Trophoblast cell (in vitro differentiated cells and primary cell): ENCODE data around the gene ARMH1. TPM values are rescaled to one million over a fixed set of nuclear protein-coding genes. Genes with fewer than 3 reads are reported as not detected.

Source experiments
- DNase-seq, 2 donors: peaks; one replicate each; pipeline ENCODE4 v3.0.0-alpha.2; 2016
- H2AFZ ChIP-seq: 2 replicates; pipeline ENCODE4 v1.6.1; 2013; ENCODE audit warnings: low read length, moderate library complexity, mild to moderate bottlenecking; ENCODE audit not compliant: insufficient read depth, poor library complexity
- H2AK5ac ChIP-seq: 2 replicates; pipeline ENCODE4 v1.6.1; 2013; ENCODE audit warnings: mild to moderate bottlenecking, low read length
- H2BK120ac ChIP-seq: 2 replicates; pipeline ENCODE4 v1.6.1; 2013; ENCODE audit warnings: low read length, mild to moderate bottlenecking, moderate library complexity; ENCODE audit not compliant: insufficient read depth, poor library complexity
- H2BK12ac ChIP-seq: 2 replicates; pipeline ENCODE4 v1.6.1; 2013; ENCODE audit warnings: mild to moderate bottlenecking, low read length, moderate library complexity
- H2BK5ac ChIP-seq: 2 replicates; pipeline ENCODE4 v1.6.1; 2013; ENCODE audit warnings: low read length, low read depth, moderate library complexity, mild to moderate bottlenecking; ENCODE audit not compliant: poor library complexity
- H3K14ac ChIP-seq: 2 replicates; pipeline ENCODE4 v1.6.1; 2013; ENCODE audit warnings: mild to moderate bottlenecking, low read length
- H3K18ac ChIP-seq: 2 replicates; pipeline ENCODE4 v1.6.1; 2013; ENCODE audit warnings: mild to moderate bottlenecking, low read length
- H3K23ac ChIP-seq: 2 replicates; pipeline ENCODE4 v1.6.1; 2013; ENCODE audit warnings: low read length
- H3K27ac ChIP-seq: 2 replicates; pipeline ENCODE4 v1.5.1; 2013; ENCODE audit warnings: low read depth, mild to moderate bottlenecking, inconsistent platforms, low read length, moderate library complexity
- H3K27me3 ChIP-seq: 2 replicates; pipeline ENCODE4 v1.6.1; 2013; ENCODE audit warnings: inconsistent platforms, mild to moderate bottlenecking, low read length, moderate library complexity; ENCODE audit not compliant: insufficient read depth
- H3K36me3 ChIP-seq, 2 experiments: 1 replicate in 1 of 2; 2 replicates in 1 of 2; pipeline ENCODE4 v1.6.1; 2013; ENCODE audit warnings: low read length in 2 of 2, mild to moderate bottlenecking in 2 of 2, moderate library complexity in 1 of 2; ENCODE audit not compliant: insufficient read depth in 2 of 2, control insufficient read depth in 1 of 2
- H3K4ac ChIP-seq: 2 replicates; pipeline ENCODE4 v1.6.1; 2013; ENCODE audit warnings: low read depth, mild to moderate bottlenecking, low read length, moderate library complexity
- H3K4me1 ChIP-seq, 2 experiments: 1 replicate in 1 of 2; 2 replicates in 1 of 2; pipeline ENCODE4 v1.6.1; 2013; ENCODE audit warnings: low read length in 2 of 2, mild to moderate bottlenecking in 2 of 2, moderate library complexity in 1 of 2; ENCODE audit not compliant: insufficient read depth in 2 of 2, control insufficient read depth in 1 of 2
- H3K4me2 ChIP-seq: 2 replicates; pipeline ENCODE4 v1.6.1; 2013; ENCODE audit warnings: inconsistent platforms, mild to moderate bottlenecking, low read length, moderate library complexity
- H3K4me3 ChIP-seq: 2 replicates; pipeline ENCODE4 v1.5.1; 2013; ENCODE audit warnings: mild to moderate bottlenecking, low read depth, low read length, inconsistent platforms
- H3K79me1 ChIP-seq: one replicate; pipeline ENCODE4 v1.6.1; 2013; ENCODE audit warnings: low read length
- H3K79me2 ChIP-seq: 2 replicates; pipeline ENCODE4 v1.6.1; 2013; ENCODE audit warnings: low read length, mild to moderate bottlenecking; ENCODE audit not compliant: control insufficient read depth, insufficient read depth, poor library complexity
- H3K9ac ChIP-seq: 2 replicates; pipeline ENCODE4 v1.6.1; 2013; ENCODE audit warnings: mild to moderate bottlenecking, low read length
- H3K9me3 ChIP-seq: 2 replicates; pipeline ENCODE4 v1.6.1; 2013; ENCODE audit warnings: low read depth, mild to moderate bottlenecking, control low read depth, inconsistent platforms, low read length; ENCODE audit not compliant: insufficient read depth
- H4K12ac ChIP-seq: 2 replicates; pipeline ENCODE4 v1.6.1; 2013; ENCODE audit warnings: low read depth, mild to moderate bottlenecking, low read length, moderate library complexity
- H4K8ac ChIP-seq: 2 replicates; pipeline ENCODE4 v1.6.1; 2013; ENCODE audit warnings: low read depth, mild to moderate bottlenecking, low read length, moderate library complexity
- H4K91ac ChIP-seq: one replicate; pipeline ENCODE4 v1.6.1; 2013; ENCODE audit warnings: low read depth, mild to moderate bottlenecking, low read length, moderate library complexity
- WGBS: extraction: QIAGEN DNeasy Blood & Tissue Kit; methylation state at CpG from one replicate; pipeline ENCODE4 v1.1.7; 2013; ENCODE audit warnings: missing lambda C conversion rate; ENCODE audit not compliant: insufficient read length, insufficient coverage; ENCODE audit errors: extremely low coverage; 5-methylcytosine and 5-hydroxymethylcytosine counted together
- polyA plus RNA-seq: library from polyadenylated mRNA; stranded (reverse); fragments of 200-250 nt; gene quantifications from 2 replicates; pipeline ENCODE4 v1.2.3, GENCODE V29; 2013

ARMH1 gene
- 1.3 and 1.5 TPM in 2 replicates for polyA plus RNA-seq

- Histone ChIP-seq H3K79me2 (peaks cover 6% of the 10 kb centered on the region), H3K79me1 (peaks cover 9% of the 10 kb centered on the region), H3K4me2 (peak within 1 kb of the TSS; percentile 91), H3K4me1 (peaks cover 18 to 22% of the 10 kb centered on the region in 2 experiments), H2BK120ac (peak within 1 kb of the TSS; percentile 94), H2AFZ (peak within 1 kb of the TSS; percentile 98), H3K23ac (no peak within 1 kb of the TSS), H4K8ac (peak within 1 kb of the TSS; percentile 95), H3K4me3 (peak within 1 kb of the TSS; percentile 85), H3K27ac (peak within 1 kb of the TSS; percentile 94), H4K91ac (peak within 1 kb of the TSS; percentile 94), H3K14ac (peak within 1 kb of the TSS; percentile 85), H3K9me3 (no peaks in the 10 kb centered on the region), H3K36me3 (no peaks in the 10 kb centered on the region), H3K18ac (peak within 1 kb of the TSS; percentile 93), H2BK12ac (peak within 1 kb of the TSS; percentile 81), H4K12ac (peak within 1 kb of the TSS; percentile 76), H2BK5ac (peak within 1 kb of the TSS; percentile 98), H3K4ac (peak within 1 kb of the TSS; percentile 85), H2AK5ac (peak within 1 kb of the TSS; percentile 59), H3K27me3 (no peaks in the 10 kb centered on the region), H3K9ac (peak within 1 kb of the TSS; percentile 46)
- peak; percentile 99 for DNase-seq
- WGBS: no CpG with 5 or more reads among the region's 56 CpGs
Measured at GRCh38 chr1:44674113-44675000, at the start of gene ARMH1, which contains the start of gene TMEM53. TSS of gene ARMH1 (plus strand) at chr1:44674714. CDS start at chr1:44689698, 14,984 bp downstream. TSS of gene TMEM53 (minus strand) at chr1:44674481. CDS start at chr1:44674391, 90 bp downstream.

- no peak overlapping the region for H3K27ac ChIP-seq
- no peak overlapping the region for H3K23ac ChIP-seq
- H3K18ac ChIP-seq: no peak overlapping the region
- no peak overlapping the region for H3K9ac ChIP-seq
- no peak overlapping the region for H3K14ac ChIP-seq
- no peak overlapping the region for H2BK5ac ChIP-seq
- H3K36me3 ChIP-seq: no peaks in the 10 kb centered on the region
- no CpG with 5 or more reads among the region's 7 CpGs for WGBS
- no peak overlapping the region for H3K4ac ChIP-seq
- no peaks in the 10 kb centered on the region for H3K79me2 ChIP-seq
- no peak overlapping the region for H3K4me2 ChIP-seq
- H3K79me1 ChIP-seq: no peaks in the 10 kb centered on the region
- H2AK5ac ChIP-seq: no peak overlapping the region
- H3K4me3 ChIP-seq: no peak overlapping the region
- H4K8ac ChIP-seq: no peak overlapping the region
- H3K4me1 ChIP-seq: no peaks in the 10 kb centered on the region
- H2AFZ ChIP-seq: no peak overlapping the region
- H3K27me3 ChIP-seq: no peaks in the 10 kb centered on the region
- no peak overlapping the region for H2BK120ac ChIP-seq
- no peak overlapping the region for H4K12ac ChIP-seq
- H4K91ac ChIP-seq: no peak overlapping the region
- no peaks in the 10 kb centered on the region for H3K9me3 ChIP-seq
- no peak overlapping the region for H2BK12ac ChIP-seq
- DNase-seq: no peak
Measured at GRCh38 chr1:44625348-44625747, 49.2 kb upstream of the ARMH1 start.

GRCh38 chr1:44628962-44629756 lies 45.4 kb upstream of the ARMH1 start:
- Histone ChIP-seq H3K14ac (no peak overlapping the region), H3K27ac (no peak overlapping the region), H3K4me1 (peaks cover 0 to 8% of the 10 kb centered on the region in 2 experiments), H2AK5ac (no peak overlapping the region), H2BK12ac (no peak overlapping the region), H3K9ac (no peak overlapping the region), H3K9me3 (no peaks in the 10 kb centered on the region), H3K4me2 (no peak overlapping the region), H3K27me3 (no peaks in the 10 kb centered on the region), H3K79me1 (peaks cover 11% of the 10 kb centered on the region), H3K23ac (no peak overlapping the region), H3K4me3 (no peak overlapping the region), H2BK120ac (no peak overlapping the region), H2AFZ (no peak overlapping the region), H3K36me3 (peaks cover 0 to 3% of the 10 kb centered on the region in 2 experiments), H3K79me2 (peaks cover 2% of the 10 kb centered on the region), H4K8ac (no peak overlapping the region), H3K18ac (no peak overlapping the region), H4K91ac (no peak overlapping the region), H4K12ac (no peak overlapping the region), H2BK5ac (no peak overlapping the region), H3K4ac (no peak overlapping the region)
- WGBS: no CpG with 5 or more reads among the region's 5 CpGs
- DNase-seq: no peak

GRCh38 chr1:44630116-44630515 lies 44.4 kb upstream of the ARMH1 start:
- Histone ChIP-seq H3K4ac (no peak overlapping the region), H3K18ac (no peak overlapping the region), H2BK12ac (no peak overlapping the region), H3K27ac (no peak overlapping the region), H3K79me1 (peaks cover 11% of the 10 kb centered on the region), H4K12ac (no peak overlapping the region), H4K91ac (no peak overlapping the region), H3K27me3 (no peaks in the 10 kb centered on the region), H3K23ac (no peak overlapping the region), H3K36me3 (peaks cover 2 to 11% of the 10 kb centered on the region in 2 experiments), H2AFZ (no peak overlapping the region), H3K4me3 (no peak overlapping the region), H3K14ac (no peak overlapping the region), H3K4me1 (peaks cover 0 to 8% of the 10 kb centered on the region in 2 experiments), H2BK5ac (no peak overlapping the region), H3K9me3 (no peaks in the 10 kb centered on the region), H3K4me2 (no peak overlapping the region), H2BK120ac (no peak overlapping the region), H3K9ac (no peak overlapping the region), H3K79me2 (peaks cover 2% of the 10 kb centered on the region), H4K8ac (no peak overlapping the region), H2AK5ac (no peak overlapping the region)
- WGBS: no CpG with 5 or more reads among the region's 2 CpGs
- no peak for DNase-seq
